IPS-18c (cell line): Measurements from ENCODE around the gene RHEX.
"Not testable (repeated sequence)": the region's sequence is repeated elsewhere in the genome, so short reads cannot be mapped to it uniquely, and the experiment has no call there.

Source experiments
- H3K4me3 ChIP-seq: 2 replicates; pipeline ENCODE4 v1.7.0; 2013; ENCODE audit warnings: low read depth, mild to moderate bottlenecking, low read length, moderate library complexity; ENCODE audit not compliant: insufficient read depth
- H3K9me3 ChIP-seq: one replicate; pipeline ENCODE4 v1.6.1; 2013; ENCODE audit warnings: mild to moderate bottlenecking, low read length, moderate library complexity; ENCODE audit not compliant: control insufficient read depth, insufficient read depth

RHEX gene

GRCh38 chr1:206049919-206050600 is 2.9 kb upstream of the RHEX start:
- Histone ChIP-seq H3K9me3 (no peaks in the 10 kb centered on the region), H3K4me3 (no peak overlapping the region)

- H3K4me3 ChIP-seq = no peak overlapping the region
- no peaks in the 10 kb centered on the region for H3K9me3 ChIP-seq
Measured at GRCh38 chr1:206050655-206051235, 2.2 kb upstream of the RHEX start.

GRCh38 chr1:206052231-206052865 is 625 bp upstream of the RHEX start:
- H3K4me3 ChIP-seq, H3K9me3 ChIP-seq: not testable (repeated sequence)

GRCh38 chr1:206053616-206054015 is 643 bp downstream of the RHEX start:
- not testable (repeated sequence) for H3K4me3 ChIP-seq, H3K9me3 ChIP-seq

GRCh38 chr1:206055069-206055625 is 2.2 kb downstream of the RHEX start:
- H3K4me3 ChIP-seq, H3K9me3 ChIP-seq: not testable (repeated sequence)

- H3K9me3 ChIP-seq, H3K4me3 ChIP-seq: not testable (repeated sequence)
Measured at GRCh38 chr1:206055639-206056323, 2.8 kb downstream of the RHEX start.

GRCh38 chr1:206058289-206058926 is 5.4 kb downstream of the RHEX start:
- peaks cover 11% of the 10 kb centered on the region for H3K9me3 ChIP-seq
- not testable (repeated sequence) for H3K4me3 ChIP-seq

GRCh38 chr1:206058927-206059292 is 5.9 kb downstream of the RHEX start:
- Histone ChIP-seq H3K9me3 (peaks cover 11% of the 10 kb centered on the region), H3K4me3 (no peak overlapping the region)

GRCh38 chr1:206059355-206059915 is 6.5 kb downstream of the RHEX start:
- H3K9me3 ChIP-seq = peaks cover 11% of the 10 kb centered on the region
- H3K4me3 ChIP-seq = no peak overlapping the region

GRCh38 chr1:206060844-206061243 is 7.9 kb downstream of the RHEX start:
- no peak overlapping the region for H3K4me3 ChIP-seq
- peaks cover 11% of the 10 kb centered on the region for H3K9me3 ChIP-seq

- Histone ChIP-seq H3K9me3 (peaks cover 11% of the 10 kb centered on the region), H3K4me3 (no peak overlapping the region)
Measured at GRCh38 chr1:206062464-206062863, 9.5 kb downstream of the RHEX start.

- not testable (repeated sequence) for H3K9me3 ChIP-seq, H3K4me3 ChIP-seq
Measured at GRCh38 chr1:206064001-206064400, 11.0 kb downstream of the RHEX start.

GRCh38 chr1:206064501-206064900 is 11.5 kb downstream of the RHEX start:
- H3K4me3 ChIP-seq, H3K9me3 ChIP-seq: not testable (repeated sequence)

GRCh38 chr1:206065547-206066145 is 12.7 kb downstream of the RHEX start:
- H3K9me3 ChIP-seq = peaks cover 6% of the 10 kb centered on the region
- H3K4me3 ChIP-seq = no peak overlapping the region

- Histone ChIP-seq H3K4me3 (no peak overlapping the region), H3K9me3 (peaks cover 8% of the 10 kb centered on the region)
Measured at GRCh38 chr1:206066479-206067171, 13.7 kb downstream of the RHEX start.

- Histone ChIP-seq H3K9me3 (peaks cover 8% of the 10 kb centered on the region), H3K4me3 (no peak overlapping the region)
Measured at GRCh38 chr1:206067486-206068227, 14.7 kb downstream of the RHEX start.
